Prostate gland (tissue), 2 donors: Measurements from ENCODE around the gene CXCR1. TPM values are rescaled to one million over a fixed set of nuclear protein-coding genes. Genes with fewer than 3 reads are reported as not detected.

Experiments used
- DNase-seq: peaks from one replicate; pipeline ENCODE4 v3.0.0-alpha.2; 2019; ENCODE audit warnings: low spot score
- H3K27ac ChIP-seq, 2 donors: fragments of 200-600 bp; sonication (generic); 2 replicates each; pipeline ENCODE4 v1.5.1; 2017 to 2019
- H3K27me3 ChIP-seq: fragments of 200-600 bp; sonication (generic); replicated peaks from 2 replicates; pipeline ENCODE4 v1.5.1; 2019; ENCODE audit not compliant: insufficient read depth
- H3K36me3 ChIP-seq, 2 donors: fragments of 200-600 bp; sonication (generic); 1 replicate in 1 of 2; 2 replicates in 1 of 2; pipeline versions ENCODE4 v1.5.1 to v1.8.1; 2017 to 2019
- H3K4me1 ChIP-seq: fragments of 200-600 bp; sonication (generic); replicated peaks from 2 replicates; pipeline ENCODE4 v1.5.1; 2019
- H3K4me3 ChIP-seq, 2 donors: fragments of 200-600 bp; sonication (generic); 2 replicates each; pipeline ENCODE4 v1.5.1; 2017 to 2019
- H3K9me3 ChIP-seq: fragments of 200-600 bp; sonication (generic); 2 replicates; pipeline ENCODE4 v1.5.1; 2017
- CTCF ChIP-seq, 4 experiments: fragments of 200-600 bp in 2 of 4; fragments of 450-650 bp in 2 of 4; sonication (generic) in 2 of 4; IDR thresholded peaks; 1 replicate in 3 of 4; 2 replicates in 1 of 4; pipeline ENCODE4 v1.5.1; 2016 to 2019; ENCODE audit warnings: antibody characterized with exemption in 4 of 4, mild to moderate bottlenecking in 2 of 4, moderate library complexity in 2 of 4
- POLR2A ChIP-seq: fragments of 450-650 bp; IDR thresholded peaks from one replicate; pipeline ENCODE4 v1.6.1; 2016; ENCODE audit warnings: antibody characterized with exemption, mild to moderate bottlenecking
- POLR2AphosphoS5 ChIP-seq: sonication (generic); formaldehyde crosslinking; IDR thresholded peaks from one replicate; pipeline ENCODE4 v1.6.1; 2017; ENCODE audit warnings: antibody characterized with exemption
- WGBS: methylation state at CpG from one replicate; pipeline ENCODE4 v1.1.5; 2018; 5-methylcytosine and 5-hydroxymethylcytosine counted together
- intact Hi-C: fragments of 100-400 bp; cut with DNase I; formaldehyde crosslinking; loops from one replicate; pipeline ENCODE4 v1.14.2; 2022
- total RNA-seq, 2 donors: library from RNA; depleted of rRNA; stranded (reverse); fragments of >200 nt; gene quantifications; one replicate each; pipeline ENCODE4 v1.1.0, GENCODE V29; 2016

The CXCR1 gene
- total RNA-seq, 2 donors from 2014 or later: 0.28 TPM; not detected in 1

- no peak for TF ChIP-seq POLR2AphosphoS5
- TF ChIP-seq CTCF (IDR thresholded peaks at IDR 0.05): peak in 2 of 4 experiments; percentile 35 to 44
- no peak for TF ChIP-seq POLR2A
- DNase-seq: no peak
- H3K27ac ChIP-seq: no peak overlapping the region
- no peak overlapping the region for H3K4me3 ChIP-seq
- H3K36me3 ChIP-seq: no peaks in the 10 kb centered on the region
- 51% methylated on average over 9 of the region's 9 CpGs for WGBS
- no peaks in the 10 kb centered on the region for H3K9me3 ChIP-seq
- H3K27me3 ChIP-seq: no peaks in the 10 kb centered on the region
- H3K4me1 ChIP-seq: no peaks in the 10 kb centered on the region
- intact Hi-C loops: no loop called here
Observed at GRCh38 chr2:218168635-218169462, 2.1 kb upstream of the CXCR1 start.

- intact Hi-C loops: no loop called here
Observed at GRCh38 chr2:218168016-218168415, 1.3 kb upstream of the CXCR1 start.

GRCh38 chr2:218162814-218163213 is 3.9 kb downstream of the CXCR1 start:
- Histone ChIP-seq H3K4me3 (no peak overlapping the region), H3K27me3 (no peaks in the 10 kb centered on the region), H3K27ac (no peak overlapping the region), H3K36me3 (no peaks in the 10 kb centered on the region), H3K9me3 (no peaks in the 10 kb centered on the region), H3K4me1 (no peaks in the 10 kb centered on the region)
- TF ChIP-seq POLR2AphosphoS5: no peak
- no peak for TF ChIP-seq CTCF (IDR thresholded peaks at IDR 0.05)
- TF ChIP-seq POLR2A: no peak
- no peak for DNase-seq
- WGBS: 89% methylated on average over 1 of the region's 1 CpG
- intact Hi-C loops: no loop called here

More at GRCh38 chr2:218168016-218168415, 1.3 kb upstream of the CXCR1 start:
- Histone ChIP-seq H3K4me1 (no peaks in the 10 kb centered on the region), H3K27ac (no peak overlapping the region), H3K4me3 (no peak overlapping the region), H3K27me3 (no peaks in the 10 kb centered on the region), H3K9me3 (no peaks in the 10 kb centered on the region), H3K36me3 (no peaks in the 10 kb centered on the region)
- 33% methylated on average over 1 of the region's 1 CpG for WGBS
- TF ChIP-seq POLR2AphosphoS5: no peak
- TF ChIP-seq CTCF (IDR thresholded peaks at IDR 0.05): no peak
- no peak for TF ChIP-seq POLR2A
- DNase-seq: no peak

GRCh38 chr2:218161644-218162043 is 5.1 kb downstream of the CXCR1 start:
- intact Hi-C loops: no loop called here
- DNase-seq: no peak
- Histone ChIP-seq H3K27ac (no peak overlapping the region), H3K27me3 (no peaks in the 10 kb centered on the region), H3K9me3 (no peaks in the 10 kb centered on the region), H3K36me3 (no peaks in the 10 kb centered on the region), H3K4me3 (no peak overlapping the region), H3K4me1 (no peaks in the 10 kb centered on the region)
- WGBS: 71% methylated on average over 2 of the region's 2 CpGs
- TF ChIP-seq CTCF (IDR thresholded peaks at IDR 0.05) (no peak), POLR2A (no peak), POLR2AphosphoS5 (no peak)

DNA sequence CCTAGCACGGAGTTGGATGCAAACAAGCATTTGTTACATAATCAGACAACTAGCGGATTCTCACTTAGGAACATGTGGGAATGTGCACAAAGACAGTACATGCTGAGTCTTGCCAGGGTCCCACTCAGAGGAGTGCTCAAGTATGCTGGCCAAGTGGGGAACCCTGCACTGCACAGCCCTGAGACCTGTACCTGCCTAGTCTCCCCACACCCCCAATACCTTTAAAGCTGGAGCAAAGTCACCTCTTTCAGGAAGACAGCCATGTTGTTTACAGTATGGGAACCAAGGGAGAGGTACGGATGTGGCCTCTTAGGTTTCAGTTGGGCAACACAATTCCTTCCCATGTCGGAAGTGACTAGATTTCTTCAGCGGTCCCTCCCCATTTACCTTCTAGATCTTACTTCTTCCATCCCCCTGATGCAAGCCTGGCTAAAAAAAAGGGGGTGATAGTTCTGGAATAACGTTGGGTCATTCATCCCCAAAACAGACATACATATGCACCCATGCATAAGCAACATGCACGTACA is 10.7 kb downstream of the CXCR1 start:
- no peaks in the 10 kb centered on the region for H3K4me1 ChIP-seq
- H3K27ac ChIP-seq: no peak overlapping the region
- no peak for DNase-seq
- no peaks in the 10 kb centered on the region for H3K36me3 ChIP-seq
- H3K4me3 ChIP-seq: no peak overlapping the region
- no peaks in the 10 kb centered on the region for H3K27me3 ChIP-seq
- intact Hi-C loops: no loop called here
- WGBS: 75% methylated on average over 7 of the region's 7 CpGs
- no peak for TF ChIP-seq POLR2AphosphoS5
- TF ChIP-seq POLR2A: no peak
- TF ChIP-seq CTCF (IDR thresholded peaks at IDR 0.05): no peak
- H3K9me3 ChIP-seq: no peaks in the 10 kb centered on the region
